Fibroblast of lung (primary cell): ENCODE data around the gene DCBLD2.

ENCODE experiments used
- EZH2 ChIP-seq: IDR thresholded peaks from 2 replicates; pipeline ENCODE4 v1.5.1; 2012; ENCODE audit warnings: low read length, control low read depth, mild to moderate bottlenecking; ENCODE audit errors: missing control alignments
- TF ChIP-seq, protein P1 (sequence below), 2 donors: IDR thresholded peaks in 1 of 2; conservative IDR thresholded peaks in 1 of 2; 1 replicate in 1 of 2; 2 replicates in 1 of 2; pipeline ENCODE4 v1.5.1; 2011 to 2012; ENCODE audit warnings: low read length in 2 of 2, control low read depth in 1 of 2, inconsistent platforms in 1 of 2, low read depth in 1 of 2, mild to moderate bottlenecking in 1 of 2

DNA sequence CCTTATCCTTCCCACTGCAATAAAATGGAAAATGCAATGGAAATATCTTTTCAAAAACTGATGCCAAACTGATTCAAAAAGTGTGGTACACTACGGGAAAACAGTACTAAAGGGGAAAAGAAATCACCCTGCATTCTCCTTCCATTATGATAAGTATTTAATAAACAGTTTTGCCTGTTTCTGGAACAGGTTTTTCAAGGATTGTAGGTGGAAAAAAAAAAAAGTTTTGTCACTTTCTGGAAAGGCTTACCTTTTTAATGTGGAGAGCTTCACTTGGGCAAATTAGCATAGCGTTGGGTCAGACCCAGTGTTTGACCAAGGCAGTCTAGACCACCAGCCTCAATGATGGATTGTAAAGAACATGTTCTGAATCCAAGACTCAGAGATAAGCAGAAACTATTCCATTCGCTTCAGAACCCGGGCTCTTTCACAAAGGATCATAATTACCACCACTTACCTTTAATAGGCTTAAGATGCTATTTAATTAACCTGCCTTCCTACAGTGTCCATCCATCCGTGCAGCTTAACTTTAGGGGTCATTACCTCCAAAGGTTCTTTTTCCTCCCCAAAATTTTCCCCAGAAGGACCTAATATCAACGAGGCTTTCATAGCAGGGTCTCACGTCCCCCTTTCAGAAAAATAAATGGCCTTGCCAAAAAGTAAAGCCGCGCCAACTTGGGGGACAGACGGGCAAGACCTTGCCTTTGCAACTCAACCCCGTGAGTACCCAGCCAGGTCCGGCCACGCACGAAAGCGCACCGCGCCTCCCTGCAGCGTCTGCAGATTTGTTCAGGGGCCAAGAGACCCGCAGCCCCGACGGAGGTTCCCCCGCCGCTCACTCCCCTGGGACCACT is 1.0 kb downstream of the DCBLD2 start:
- TF ChIP-seq, protein P1, sequence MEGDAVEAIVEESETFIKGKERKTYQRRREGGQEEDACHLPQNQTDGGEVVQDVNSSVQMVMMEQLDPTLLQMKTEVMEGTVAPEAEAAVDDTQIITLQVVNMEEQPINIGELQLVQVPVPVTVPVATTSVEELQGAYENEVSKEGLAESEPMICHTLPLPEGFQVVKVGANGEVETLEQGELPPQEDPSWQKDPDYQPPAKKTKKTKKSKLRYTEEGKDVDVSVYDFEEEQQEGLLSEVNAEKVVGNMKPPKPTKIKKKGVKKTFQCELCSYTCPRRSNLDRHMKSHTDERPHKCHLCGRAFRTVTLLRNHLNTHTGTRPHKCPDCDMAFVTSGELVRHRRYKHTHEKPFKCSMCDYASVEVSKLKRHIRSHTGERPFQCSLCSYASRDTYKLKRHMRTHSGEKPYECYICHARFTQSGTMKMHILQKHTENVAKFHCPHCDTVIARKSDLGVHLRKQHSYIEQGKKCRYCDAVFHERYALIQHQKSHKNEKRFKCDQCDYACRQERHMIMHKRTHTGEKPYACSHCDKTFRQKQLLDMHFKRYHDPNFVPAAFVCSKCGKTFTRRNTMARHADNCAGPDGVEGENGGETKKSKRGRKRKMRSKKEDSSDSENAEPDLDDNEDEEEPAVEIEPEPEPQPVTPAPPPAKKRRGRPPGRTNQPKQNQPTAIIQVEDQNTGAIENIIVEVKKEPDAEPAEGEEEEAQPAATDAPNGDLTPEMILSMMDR (conservative IDR thresholded peaks at IDR 0.05 in 1 of 2, IDR thresholded peaks at IDR 0.05 in 1 of 2; ENCODE audit: low read depth in 1 of 2, low read length in 2 of 2), result no peak
- TF ChIP-seq EZH2, result no peak
